Measurements from ENCODE around the gene OSBPL8.

DNA sequence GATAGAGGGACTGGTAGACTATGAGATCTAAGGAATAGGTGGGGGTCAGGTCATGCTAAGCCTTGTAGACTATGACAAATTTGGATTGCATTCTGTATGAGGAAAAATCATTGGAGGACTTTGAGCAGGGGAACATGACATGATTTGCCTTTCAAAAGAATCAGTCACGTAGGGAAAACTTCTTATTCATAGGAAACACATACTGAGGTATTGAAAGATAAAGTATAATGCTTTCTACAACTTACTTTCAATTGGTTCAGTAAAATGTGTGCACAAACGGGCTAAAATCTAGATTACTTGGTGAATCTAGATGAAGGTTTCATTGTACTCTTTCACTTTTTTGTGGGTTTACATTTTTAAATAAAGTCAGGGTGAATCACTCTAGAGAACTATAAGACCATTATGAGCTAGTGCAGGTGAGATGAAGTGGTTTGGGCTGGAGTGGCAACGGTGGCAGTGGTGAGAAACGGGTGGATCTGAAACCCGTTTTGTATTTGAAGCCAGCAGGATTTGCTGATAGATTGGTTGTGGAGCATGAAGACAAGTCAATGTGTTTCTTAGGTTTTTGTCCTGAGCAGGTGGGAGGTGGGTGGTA, 218.0 kb downstream of the OSBPL8 start:
- TF ChIP-seq, protein P1, sequence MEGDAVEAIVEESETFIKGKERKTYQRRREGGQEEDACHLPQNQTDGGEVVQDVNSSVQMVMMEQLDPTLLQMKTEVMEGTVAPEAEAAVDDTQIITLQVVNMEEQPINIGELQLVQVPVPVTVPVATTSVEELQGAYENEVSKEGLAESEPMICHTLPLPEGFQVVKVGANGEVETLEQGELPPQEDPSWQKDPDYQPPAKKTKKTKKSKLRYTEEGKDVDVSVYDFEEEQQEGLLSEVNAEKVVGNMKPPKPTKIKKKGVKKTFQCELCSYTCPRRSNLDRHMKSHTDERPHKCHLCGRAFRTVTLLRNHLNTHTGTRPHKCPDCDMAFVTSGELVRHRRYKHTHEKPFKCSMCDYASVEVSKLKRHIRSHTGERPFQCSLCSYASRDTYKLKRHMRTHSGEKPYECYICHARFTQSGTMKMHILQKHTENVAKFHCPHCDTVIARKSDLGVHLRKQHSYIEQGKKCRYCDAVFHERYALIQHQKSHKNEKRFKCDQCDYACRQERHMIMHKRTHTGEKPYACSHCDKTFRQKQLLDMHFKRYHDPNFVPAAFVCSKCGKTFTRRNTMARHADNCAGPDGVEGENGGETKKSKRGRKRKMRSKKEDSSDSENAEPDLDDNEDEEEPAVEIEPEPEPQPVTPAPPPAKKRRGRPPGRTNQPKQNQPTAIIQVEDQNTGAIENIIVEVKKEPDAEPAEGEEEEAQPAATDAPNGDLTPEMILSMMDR (IDR thresholded peaks at IDR 0.05) = no peak
- no peak for TF ChIP-seq POLR2A (IDR thresholded peaks at IDR 0.05)
- no peak for TF ChIP-seq POLR2AphosphoS5 (IDR thresholded peaks at IDR 0.05)

All from breast epithelium (tissue), 3 donors.